DND-41 (cell line): Measurements from ENCODE around the gene PPIL1.

Experiments
- EZH2 ChIP-seq: IDR thresholded peaks from 3 replicates; pipeline ENCODE4 v1.6.1; 2012; ENCODE audit warnings: borderline replicate concordance, low read depth, mild to moderate bottlenecking, moderate library complexity, low read length, inconsistent platforms; ENCODE audit not compliant: severe bottlenecking
- TF ChIP-seq, protein P1 (sequence below): IDR thresholded peaks from 2 replicates; pipeline ENCODE4 v1.5.1; 2012; ENCODE audit warnings: borderline replicate concordance, low read length, moderate library complexity, mild to moderate bottlenecking; ENCODE audit not compliant: poor library complexity, severe bottlenecking; ENCODE audit errors: extremely low read depth

DNA sequence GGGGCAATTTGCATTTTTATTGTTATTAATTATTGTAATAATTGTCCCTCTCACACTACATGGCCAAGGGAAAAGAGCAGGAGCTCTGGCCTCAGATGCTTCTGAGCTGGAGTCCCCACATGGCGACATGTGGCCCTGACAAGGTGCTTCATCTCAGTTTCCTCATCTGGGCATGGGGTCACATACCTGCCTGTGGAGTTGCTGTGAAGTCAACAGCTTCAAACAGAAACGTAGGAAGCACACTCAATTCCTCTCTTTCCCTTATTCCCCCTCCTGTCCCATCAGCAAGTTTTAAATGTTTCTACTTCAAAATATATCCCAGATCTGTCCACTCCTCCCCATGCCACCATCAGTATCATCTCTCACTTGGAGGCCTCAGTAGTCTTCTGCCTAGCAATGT is 44.0 kb downstream of the PPIL1 start:
- TF ChIP-seq, protein P1, sequence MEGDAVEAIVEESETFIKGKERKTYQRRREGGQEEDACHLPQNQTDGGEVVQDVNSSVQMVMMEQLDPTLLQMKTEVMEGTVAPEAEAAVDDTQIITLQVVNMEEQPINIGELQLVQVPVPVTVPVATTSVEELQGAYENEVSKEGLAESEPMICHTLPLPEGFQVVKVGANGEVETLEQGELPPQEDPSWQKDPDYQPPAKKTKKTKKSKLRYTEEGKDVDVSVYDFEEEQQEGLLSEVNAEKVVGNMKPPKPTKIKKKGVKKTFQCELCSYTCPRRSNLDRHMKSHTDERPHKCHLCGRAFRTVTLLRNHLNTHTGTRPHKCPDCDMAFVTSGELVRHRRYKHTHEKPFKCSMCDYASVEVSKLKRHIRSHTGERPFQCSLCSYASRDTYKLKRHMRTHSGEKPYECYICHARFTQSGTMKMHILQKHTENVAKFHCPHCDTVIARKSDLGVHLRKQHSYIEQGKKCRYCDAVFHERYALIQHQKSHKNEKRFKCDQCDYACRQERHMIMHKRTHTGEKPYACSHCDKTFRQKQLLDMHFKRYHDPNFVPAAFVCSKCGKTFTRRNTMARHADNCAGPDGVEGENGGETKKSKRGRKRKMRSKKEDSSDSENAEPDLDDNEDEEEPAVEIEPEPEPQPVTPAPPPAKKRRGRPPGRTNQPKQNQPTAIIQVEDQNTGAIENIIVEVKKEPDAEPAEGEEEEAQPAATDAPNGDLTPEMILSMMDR, result no peak
- no peak for TF ChIP-seq EZH2
